Measurements from ENCODE around the gene ABLIM2. TPM values are rescaled to one million over a fixed set of nuclear protein-coding genes. Genes with fewer than 3 reads are reported as not detected.

ABLIM2 gene
- total RNA-seq, 2 experiments from 2014 or later: 0.76 TPM; not detected in 1

DNA sequence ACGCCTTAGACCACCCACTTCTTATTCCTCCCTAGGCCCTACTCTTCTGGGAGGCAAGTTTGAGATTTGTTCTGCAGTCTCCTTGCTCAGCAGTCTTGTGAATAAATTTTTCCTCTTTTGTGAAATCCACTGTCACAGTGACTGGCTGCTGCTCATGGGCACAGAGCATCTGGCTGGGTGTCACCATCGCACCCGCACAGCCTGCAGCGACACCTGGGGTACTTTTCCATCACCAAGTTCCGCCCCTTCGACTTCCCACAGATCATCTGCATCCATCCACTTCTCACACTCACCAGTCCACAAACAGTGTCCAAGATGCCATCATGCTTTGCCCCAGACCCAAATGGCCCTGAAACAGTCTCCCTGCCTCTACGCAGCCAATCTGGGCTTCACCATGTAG, 182.6 kb downstream of the ABLIM2 start:
- H3K4me1 ChIP-seq (ENCODE audit: insufficient read depth, low read length, poor library complexity, severe bottlenecking): no peaks in the 10 kb centered on the region
- H3K79me2 ChIP-seq (ENCODE audit: insufficient read depth, low read depth, low read length): no peaks in the 10 kb centered on the region
- TF ChIP-seq EZH2phosphoT487 (IDR thresholded peaks at IDR 0.05; ENCODE audit: borderline replicate concordance, low read depth, low read length): no peak
- TF ChIP-seq, protein P1, sequence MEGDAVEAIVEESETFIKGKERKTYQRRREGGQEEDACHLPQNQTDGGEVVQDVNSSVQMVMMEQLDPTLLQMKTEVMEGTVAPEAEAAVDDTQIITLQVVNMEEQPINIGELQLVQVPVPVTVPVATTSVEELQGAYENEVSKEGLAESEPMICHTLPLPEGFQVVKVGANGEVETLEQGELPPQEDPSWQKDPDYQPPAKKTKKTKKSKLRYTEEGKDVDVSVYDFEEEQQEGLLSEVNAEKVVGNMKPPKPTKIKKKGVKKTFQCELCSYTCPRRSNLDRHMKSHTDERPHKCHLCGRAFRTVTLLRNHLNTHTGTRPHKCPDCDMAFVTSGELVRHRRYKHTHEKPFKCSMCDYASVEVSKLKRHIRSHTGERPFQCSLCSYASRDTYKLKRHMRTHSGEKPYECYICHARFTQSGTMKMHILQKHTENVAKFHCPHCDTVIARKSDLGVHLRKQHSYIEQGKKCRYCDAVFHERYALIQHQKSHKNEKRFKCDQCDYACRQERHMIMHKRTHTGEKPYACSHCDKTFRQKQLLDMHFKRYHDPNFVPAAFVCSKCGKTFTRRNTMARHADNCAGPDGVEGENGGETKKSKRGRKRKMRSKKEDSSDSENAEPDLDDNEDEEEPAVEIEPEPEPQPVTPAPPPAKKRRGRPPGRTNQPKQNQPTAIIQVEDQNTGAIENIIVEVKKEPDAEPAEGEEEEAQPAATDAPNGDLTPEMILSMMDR (conservative IDR thresholded peaks at IDR 0.05; ENCODE audit: low read length): no peak
- H3K4me2 ChIP-seq (ENCODE audit: low read length): no peak overlapping the region
- POLR2A ChIA-PET: no interaction called here
- H3K4me3 ChIP-seq (ENCODE audit: low read depth, low read length, poor library complexity, severe bottlenecking): no peak overlapping the region
- no TSS peak for BruUV-seq (replicated peaks)
- H3K27ac ChIP-seq (ENCODE audit: low read depth, low read length, poor library complexity, severe bottlenecking): no peak overlapping the region
- intact Hi-C loops (cut with micrococcal nuclease; ENCODE audit: unreplicated experiment): no loop called here
- no peaks in the 10 kb centered on the region for H4K20me1 ChIP-seq (ENCODE audit: insufficient read depth, low read length)
- H3K9me3 ChIP-seq (ENCODE audit: low read length): no peaks in the 10 kb centered on the region
- no peak for DNase-seq (ENCODE audit: low spot score)
- no peaks in the 10 kb centered on the region for H3K36me3 ChIP-seq (ENCODE audit: insufficient read depth, low read length)
- CTCF ChIA-PET (ENCODE audit: unreplicated experiment): no interaction called here
- no peak overlapping the region for H2AFZ ChIP-seq (ENCODE audit: low read length)
- no peaks in the 10 kb centered on the region for H3K9me2 ChIP-seq (ENCODE audit: insufficient read depth, low read length)

DNA sequence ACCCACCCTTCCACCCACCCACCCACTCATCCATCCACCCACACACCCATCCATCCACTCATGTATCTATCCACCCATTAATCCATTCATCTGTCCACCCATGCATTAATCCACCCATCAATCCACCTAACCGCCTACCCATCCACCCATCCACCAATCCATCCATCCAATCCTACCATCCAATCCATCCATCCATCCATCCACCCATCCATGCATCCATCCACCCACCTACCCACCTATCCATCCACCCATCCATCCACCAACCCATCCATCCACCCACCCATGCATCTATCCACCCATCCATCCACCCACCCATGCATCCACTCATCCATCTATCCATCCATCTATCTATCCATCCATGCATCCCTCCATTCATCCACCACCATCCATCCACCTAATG, 184.2 kb downstream of the ABLIM2 start:
- Histone ChIP-seq H3K4me3 (ENCODE audit: low read depth, low read length, poor library complexity, severe bottlenecking) (no peak overlapping the region), H3K4me2 (ENCODE audit: low read length) (no peak overlapping the region), H3K9me2 (ENCODE audit: insufficient read depth, low read length) (no peaks in the 10 kb centered on the region), H3K79me2 (ENCODE audit: insufficient read depth, low read depth, low read length) (no peaks in the 10 kb centered on the region), H3K27ac (ENCODE audit: low read depth, low read length, poor library complexity, severe bottlenecking) (no peak overlapping the region), H4K20me1 (ENCODE audit: insufficient read depth, low read length) (no peaks in the 10 kb centered on the region), H2AFZ (ENCODE audit: low read length) (no peak overlapping the region), H3K36me3 (ENCODE audit: insufficient read depth, low read length) (no peaks in the 10 kb centered on the region), H3K9me3 (ENCODE audit: low read length) (no peaks in the 10 kb centered on the region), H3K4me1 (ENCODE audit: insufficient read depth, low read length, poor library complexity, severe bottlenecking) (no peaks in the 10 kb centered on the region)
- no peak for TF ChIP-seq EZH2phosphoT487 (IDR thresholded peaks at IDR 0.05; ENCODE audit: borderline replicate concordance, low read depth, low read length)
- TF ChIP-seq, protein P1 (conservative IDR thresholded peaks at IDR 0.05; ENCODE audit: low read length): no peak
- ChIA-PET CTCF (ENCODE audit: unreplicated experiment) (no interaction called here), POLR2A (no interaction called here)
- BruUV-seq (replicated peaks): no TSS peak
- DNase-seq (ENCODE audit: low spot score): no peak
- intact Hi-C loops (cut with micrococcal nuclease; ENCODE audit: unreplicated experiment): no loop called here

DNA sequence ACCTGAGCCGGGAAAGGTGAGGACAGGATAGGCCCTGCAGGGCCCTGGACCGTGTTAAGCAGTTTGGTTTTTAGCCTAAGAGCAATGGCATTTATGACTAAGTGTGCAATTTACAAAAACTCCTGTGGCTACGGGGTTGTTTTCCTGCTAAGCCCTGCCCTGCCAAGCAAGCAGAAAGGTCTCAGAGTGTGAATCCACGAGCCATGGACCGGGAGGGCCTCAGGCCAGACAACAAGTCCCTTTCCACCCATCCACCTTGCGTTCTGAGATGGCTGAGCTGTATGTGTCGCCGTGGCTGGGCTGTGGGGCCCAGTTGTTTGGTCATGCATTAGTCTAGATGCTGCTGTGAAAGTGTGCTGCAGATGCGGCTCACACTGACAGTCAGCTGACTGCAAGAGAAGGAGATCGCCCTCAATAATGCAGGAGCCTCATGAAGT, 185.1 kb downstream of the ABLIM2 start:
- H3K4me2 ChIP-seq (ENCODE audit: low read length): no peak overlapping the region
- H3K9me2 ChIP-seq (ENCODE audit: insufficient read depth, low read length): no peaks in the 10 kb centered on the region
- H3K4me3 ChIP-seq (ENCODE audit: low read depth, low read length, poor library complexity, severe bottlenecking): no peak overlapping the region
- TF ChIP-seq, protein P1 (conservative IDR thresholded peaks at IDR 0.05; ENCODE audit: low read length): no peak
- TF ChIP-seq EZH2phosphoT487 (IDR thresholded peaks at IDR 0.05; ENCODE audit: borderline replicate concordance, low read depth, low read length): no peak
- H3K9me3 ChIP-seq (ENCODE audit: low read length): no peaks in the 10 kb centered on the region
- H3K4me1 ChIP-seq (ENCODE audit: insufficient read depth, low read length, poor library complexity, severe bottlenecking): no peaks in the 10 kb centered on the region
- BruUV-seq (replicated peaks): no TSS peak
- CTCF ChIA-PET (ENCODE audit: unreplicated experiment): no interaction called here
- intact Hi-C loops (cut with micrococcal nuclease; ENCODE audit: unreplicated experiment): no loop called here
- no peak overlapping the region for H3K27ac ChIP-seq (ENCODE audit: low read depth, low read length, poor library complexity, severe bottlenecking)
- no peaks in the 10 kb centered on the region for H3K79me2 ChIP-seq (ENCODE audit: insufficient read depth, low read depth, low read length)
- DNase-seq (ENCODE audit: low spot score): no peak
- no peaks in the 10 kb centered on the region for H4K20me1 ChIP-seq (ENCODE audit: insufficient read depth, low read length)
- H3K36me3 ChIP-seq (ENCODE audit: insufficient read depth, low read length): no peaks in the 10 kb centered on the region
- POLR2A ChIA-PET: interaction anchor here (0.7 kb wide), 1 partner anchor 87 kb away, joined by 3 read pairs; no protein-coding TSS in a partner anchor
- H2AFZ ChIP-seq (ENCODE audit: low read length): no peak overlapping the region
